ENCODE data around the gene NAALADL1. TPM values are rescaled to one million over a fixed set of nuclear protein-coding genes. Genes with fewer than 3 reads are reported as not detected.

Gene NAALADL1
- total RNA-seq, 1 experiment from 2014 or later, result not detected

GRCh38 chr11:65100674-65101350 is 42.5 kb upstream of the NAALADL1 start:
- Histone ChIP-seq H3K27ac (ENCODE audit: low read depth, low read length) (no peak overlapping the region), H3K4me1 (ENCODE audit: control insufficient read depth in 1 of 2, insufficient read depth in 2 of 2, low read length in 2 of 2) (peaks cover 3 to 9% of the 10 kb centered on the region in 2 experiments; a peak in 3 of 4 replicates), H3K9me2 (ENCODE audit: insufficient read depth) (no peaks in the 10 kb centered on the region), H3K36me3 (ENCODE audit: control insufficient read depth in 1 of 2, insufficient read depth in 2 of 2, low read length in 2 of 2) (peaks cover 3 to 6% of the 10 kb centered on the region in 2 experiments; a peak in 2 of 4 replicates), H3K27me3 (ENCODE audit: insufficient read depth, low read length) (no peaks in the 10 kb centered on the region), H3K4me3 (replicated peaks in 1 of 2; ENCODE audit: low read depth in 1 of 2, low read length in 2 of 2) (no peak overlapping the region), H3K9me3 (ENCODE audit: control insufficient read depth in 1 of 2, insufficient read depth in 1 of 2, low read depth in 1 of 2, low read length in 2 of 2) (no peaks in the 10 kb centered on the region), H4K20me1 (ENCODE audit: insufficient read depth) (no peaks in the 10 kb centered on the region), H3K4me2 (ENCODE audit: low read length) (no peak overlapping the region), H2AFZ (ENCODE audit: low read depth, low read length, poor library complexity, severe bottlenecking) (no peak overlapping the region), H3K79me2 (ENCODE audit: insufficient read depth, low read length) (peaks cover 39% of the 10 kb centered on the region), H3K9ac (ENCODE audit: low read length) (no peak overlapping the region)
- no peak for DNase-seq (ENCODE audit: low read depth, low spot score)
- POLR2A ChIA-PET, result interaction anchor here (0.6 to 1.4 kb wide), 2 partner anchors 11 to 44 kb away, joined by 3 to 4 read pairs; partner anchors contain the start of gene TM7SF2
- no TSS peak for BruUV-seq (replicated peaks)
- intact Hi-C loops (cut with micrococcal nuclease), result no loop called here
- TF ChIP-seq FOSL1 (IDR thresholded peaks at IDR 0.05; ENCODE audit: low read depth), result no peak
- no peak for TF ChIP-seq CBX3 (IDR thresholded peaks at IDR 0.05; ENCODE audit: low read depth)
- TF ChIP-seq CTCF (IDR thresholded peaks at IDR 0.05 in 2 of 3, conservative IDR thresholded peaks at IDR 0.05 in 1 of 3; ENCODE audit: borderline replicate concordance in 1 of 3, insufficient read depth in 1 of 3, low read depth in 2 of 3, low read length in 2 of 3), result peak in 1 of 3 experiments; percentile 39; a peak in 2 of 6 replicates
- RAD21 ChIA-PET (ENCODE audit: low non-redundant PET in 1 of 2, low total read pairs in 2 of 2, uncharacterized antibody in 2 of 2, unreplicated experiment in 2 of 2), result no interaction called here
- CTCF ChIA-PET, result interaction anchor here (1.5 kb wide), 1 partner anchor 11 kb away, joined by 8 read pairs; the partner anchor contains the start of gene TM7SF2
- ATAC-seq, result no peak

- Histone ChIP-seq H3K9ac (ENCODE audit: low read length) (peak overlapping the region; percentile 77), H2AFZ (ENCODE audit: low read depth, low read length, poor library complexity, severe bottlenecking) (no peak overlapping the region), H3K9me3 (ENCODE audit: control insufficient read depth in 1 of 2, insufficient read depth in 1 of 2, low read depth in 1 of 2, low read length in 2 of 2) (no peaks in the 10 kb centered on the region), H3K4me1 (ENCODE audit: control insufficient read depth in 1 of 2, insufficient read depth in 2 of 2, low read length in 2 of 2) (peaks cover 3 to 12% of the 10 kb centered on the region in 2 experiments; a peak in 3 of 4 replicates), H3K27ac (ENCODE audit: low read depth, low read length) (no peak overlapping the region), H3K79me2 (ENCODE audit: insufficient read depth, low read length) (peaks cover 23% of the 10 kb centered on the region), H3K27me3 (ENCODE audit: insufficient read depth, low read length) (no peaks in the 10 kb centered on the region), H4K20me1 (ENCODE audit: insufficient read depth) (no peaks in the 10 kb centered on the region), H3K36me3 (ENCODE audit: control insufficient read depth in 1 of 2, insufficient read depth in 2 of 2, low read length in 2 of 2) (peaks cover 3 to 6% of the 10 kb centered on the region in 2 experiments; a peak in 2 of 4 replicates), H3K4me3 (replicated peaks in 1 of 2; ENCODE audit: low read depth in 1 of 2, low read length in 2 of 2) (peak overlapping the region; percentile 74 to 78), H3K4me2 (ENCODE audit: low read length) (peak overlapping the region; percentile 88), H3K9me2 (ENCODE audit: insufficient read depth) (no peaks in the 10 kb centered on the region)
- POLR2A ChIA-PET, result interaction anchor here (3.2 kb wide), 1 partner anchor 14 kb away, joined by 21 read pairs; the partner anchor contains the start of gene TM7SF2
- TSS peak; percentile 50 for BruUV-seq (replicated peaks)
- CTCF ChIA-PET, result interaction anchor here (1.1 to 1.7 kb wide), 2 partner anchors 11 to 13 kb away, joined by 3 to 14 read pairs; no protein-coding TSS in a partner anchor
- intact Hi-C loops (cut with micrococcal nuclease), result loop anchor here (1.0 to 5.0 kb wide), 2 partner anchors 13 to 85 kb away; partner anchors contain the start of genes ARL2, CDCA5 and ZFPL1
- TF ChIP-seq SRF (IDR thresholded peaks at IDR 0.05; ENCODE audit: low read depth) (no peak), REST (IDR thresholded peaks at IDR 0.05; ENCODE audit: low read depth) (no peak), EGR1 (IDR thresholded peaks at IDR 0.05; ENCODE audit: low read depth) (no peak), ATF3 (IDR thresholded peaks at IDR 0.05) (no peak), FOSL1 (IDR thresholded peaks at IDR 0.05; ENCODE audit: low read depth) (no peak), CEBPB (IDR thresholded peaks at IDR 0.05; ENCODE audit: low read depth) (no peak), ELF1 (IDR thresholded peaks at IDR 0.05; ENCODE audit: borderline replicate concordance, low read depth) (no peak), EZH2phosphoT487 (IDR thresholded peaks at IDR 0.05; ENCODE audit: borderline replicate concordance) (no peak), ZNF274 (IDR thresholded peaks at IDR 0.05; ENCODE audit: low read depth, low read length) (no peak)
- no peak for DNase-seq (ENCODE audit: low read depth, low spot score)
- peak; percentile 11 for ATAC-seq
- RAD21 ChIA-PET (ENCODE audit: low non-redundant PET in 1 of 2, low total read pairs in 2 of 2, uncharacterized antibody in 2 of 2, unreplicated experiment in 2 of 2), result interaction anchor here in 1 of 2 experiments (0.6 kb wide), 1 partner anchor 443 kb away, joined by 3 read pairs; no protein-coding TSS in a partner anchor
These were observed 38.6 kb upstream of the NAALADL1 start for GRCh38 chr11:65096926-65097325.
